NB4 (cell line): ENCODE data around the gene WDR55.
A peak's percentile ranks its signal among the peaks of the same experiment; 100 is the strongest.

Experiments
- DNase-seq: peaks from one replicate; pipeline ENCODE4 v3.0.0; 2010; ENCODE audit warnings: low read depth
- H3K4me3 ChIP-seq: one replicate; pipeline ENCODE4 v1.5.1; 2011; ENCODE audit warnings: mild to moderate bottlenecking, low read depth, low read length, moderate library complexity
- MYC ChIP-seq: IDR thresholded peaks from 2 replicates; pipeline ENCODE4 v1.6.1; 2011; ENCODE audit warnings: low read depth, low read length
- POLR2A ChIP-seq: IDR thresholded peaks from 2 replicates; pipeline ENCODE4 v1.6.1; 2011; ENCODE audit warnings: mild to moderate bottlenecking; ENCODE audit not compliant: insufficient read length; ENCODE audit errors: extremely low read depth
- TF ChIP-seq, protein P1 (sequence below): IDR thresholded peaks from one replicate; pipeline ENCODE4 v1.5.1; 2012; ENCODE audit warnings: low read depth, low read length
- TF ChIP-seq, protein P2 (sequence below): IDR thresholded peaks from 2 replicates; pipeline ENCODE4 v1.6.1; 2011; ENCODE audit warnings: low read depth, low read length

WDR55 gene

DNA sequence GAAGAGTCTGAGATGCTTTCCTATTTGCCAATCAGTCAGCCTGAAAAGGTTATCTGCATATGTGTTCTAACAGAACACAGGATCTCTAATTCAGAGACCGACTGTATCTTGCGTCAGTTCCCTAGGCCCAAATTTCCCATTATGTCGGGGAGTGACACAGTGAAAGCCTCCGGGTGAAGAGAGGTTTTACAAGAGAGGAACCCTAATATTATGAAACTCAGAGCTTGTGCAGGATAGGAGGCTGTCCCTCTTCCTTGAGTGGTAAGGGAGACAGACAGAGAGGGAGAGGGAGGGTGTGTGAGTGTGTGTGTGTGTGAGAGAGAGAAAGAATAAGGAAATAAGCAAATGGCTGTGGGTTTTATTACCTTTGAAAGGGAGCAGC lies 33.7 kb upstream of the WDR55 start:
- peak; percentile 64 for DNase-seq
- TF ChIP-seq, protein P1, sequence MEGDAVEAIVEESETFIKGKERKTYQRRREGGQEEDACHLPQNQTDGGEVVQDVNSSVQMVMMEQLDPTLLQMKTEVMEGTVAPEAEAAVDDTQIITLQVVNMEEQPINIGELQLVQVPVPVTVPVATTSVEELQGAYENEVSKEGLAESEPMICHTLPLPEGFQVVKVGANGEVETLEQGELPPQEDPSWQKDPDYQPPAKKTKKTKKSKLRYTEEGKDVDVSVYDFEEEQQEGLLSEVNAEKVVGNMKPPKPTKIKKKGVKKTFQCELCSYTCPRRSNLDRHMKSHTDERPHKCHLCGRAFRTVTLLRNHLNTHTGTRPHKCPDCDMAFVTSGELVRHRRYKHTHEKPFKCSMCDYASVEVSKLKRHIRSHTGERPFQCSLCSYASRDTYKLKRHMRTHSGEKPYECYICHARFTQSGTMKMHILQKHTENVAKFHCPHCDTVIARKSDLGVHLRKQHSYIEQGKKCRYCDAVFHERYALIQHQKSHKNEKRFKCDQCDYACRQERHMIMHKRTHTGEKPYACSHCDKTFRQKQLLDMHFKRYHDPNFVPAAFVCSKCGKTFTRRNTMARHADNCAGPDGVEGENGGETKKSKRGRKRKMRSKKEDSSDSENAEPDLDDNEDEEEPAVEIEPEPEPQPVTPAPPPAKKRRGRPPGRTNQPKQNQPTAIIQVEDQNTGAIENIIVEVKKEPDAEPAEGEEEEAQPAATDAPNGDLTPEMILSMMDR, result no peak
- TF ChIP-seq POLR2A (no peak), MYC (no peak)
- TF ChIP-seq, protein P2, sequence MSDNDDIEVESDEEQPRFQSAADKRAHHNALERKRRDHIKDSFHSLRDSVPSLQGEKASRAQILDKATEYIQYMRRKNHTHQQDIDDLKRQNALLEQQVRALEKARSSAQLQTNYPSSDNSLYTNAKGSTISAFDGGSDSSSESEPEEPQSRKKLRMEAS, result no peak
- no peak overlapping the region for H3K4me3 ChIP-seq

DNA sequence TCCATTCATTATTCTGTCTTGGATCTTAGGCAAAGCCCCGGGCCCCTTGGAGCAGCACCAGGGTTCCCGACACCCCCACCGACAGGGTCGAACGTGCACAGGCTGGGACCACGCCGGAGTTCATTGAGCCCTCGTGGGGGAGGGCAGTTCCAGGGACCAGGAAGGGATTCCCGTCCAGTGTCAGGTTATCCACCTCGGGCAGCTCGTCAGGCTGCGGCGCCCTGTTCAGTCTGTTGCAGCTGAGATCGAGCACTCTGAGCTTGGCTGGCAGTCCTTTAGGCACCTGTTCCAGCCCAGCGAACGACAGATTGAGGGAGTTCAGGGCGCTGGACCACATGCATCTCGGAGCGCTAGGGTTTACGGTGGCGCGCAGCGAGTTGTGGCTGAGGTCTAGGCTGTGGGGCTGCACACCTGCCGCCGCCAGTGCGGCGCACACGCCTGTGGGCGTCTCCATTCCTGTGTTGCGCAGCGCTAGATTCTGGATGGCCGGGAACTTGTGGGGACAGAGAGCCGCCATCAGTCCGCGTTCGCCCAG lies 32.8 kb upstream of the WDR55 start:
- TF ChIP-seq MYC, result no peak
- TF ChIP-seq, protein P2, result no peak
- no peak for TF ChIP-seq POLR2A
- no peak overlapping the region for H3K4me3 ChIP-seq
- DNase-seq, result no peak

DNA sequence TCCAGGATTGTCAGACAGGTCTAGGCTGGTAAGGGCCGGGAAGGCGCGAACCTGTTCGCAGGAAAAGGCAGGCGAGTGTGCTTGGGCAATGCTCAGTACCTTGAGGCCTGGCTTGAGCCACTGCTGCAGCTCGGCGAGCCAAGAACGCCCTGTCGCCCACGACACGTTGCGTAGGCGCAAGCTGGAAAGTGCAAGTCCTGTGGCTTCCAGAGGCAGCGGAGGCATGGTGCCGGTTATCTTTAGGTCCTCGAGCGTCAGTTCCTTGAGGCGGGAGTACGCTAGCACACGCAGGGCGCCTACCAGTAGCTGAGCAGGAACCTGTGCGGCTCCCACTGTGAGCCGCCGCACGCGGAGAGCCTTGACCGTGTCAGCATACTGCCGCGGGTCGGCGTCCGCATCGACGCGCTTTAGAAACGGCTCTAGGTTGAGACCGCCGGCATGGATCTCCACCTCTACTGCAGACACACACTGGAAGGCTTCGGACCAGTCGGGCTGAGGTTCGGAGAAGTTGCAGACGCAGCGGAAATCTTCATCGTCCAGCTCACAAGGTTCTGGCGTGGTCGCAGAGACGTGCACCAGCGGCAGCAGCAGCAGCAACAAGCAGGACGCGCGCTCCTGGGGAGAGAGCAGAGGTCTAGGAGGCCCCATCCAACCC lies 32.2 kb upstream of the WDR55 start:
- DNase-seq, result no peak
- no peak for TF ChIP-seq MYC
- TF ChIP-seq, protein P1, result no peak
- TF ChIP-seq, protein P2, result no peak
- TF ChIP-seq POLR2A, result no peak
- H3K4me3 ChIP-seq, result no peak overlapping the region

GRCh38 chr5:140633021-140633471 lies 31.7 kb upstream of the WDR55 start, which contains the start of gene CD14:
TSS of gene CD14 (minus strand) at chr5:140633175. CDS start at chr5:140633071, 104 bp downstream.
- DNase-seq, result no peak
- TF ChIP-seq, protein P2, result no peak
- TF ChIP-seq MYC, result no peak
- TF ChIP-seq, protein P1, result no peak
- H3K4me3 ChIP-seq, result no peak within 1 kb of the TSS

DNA sequence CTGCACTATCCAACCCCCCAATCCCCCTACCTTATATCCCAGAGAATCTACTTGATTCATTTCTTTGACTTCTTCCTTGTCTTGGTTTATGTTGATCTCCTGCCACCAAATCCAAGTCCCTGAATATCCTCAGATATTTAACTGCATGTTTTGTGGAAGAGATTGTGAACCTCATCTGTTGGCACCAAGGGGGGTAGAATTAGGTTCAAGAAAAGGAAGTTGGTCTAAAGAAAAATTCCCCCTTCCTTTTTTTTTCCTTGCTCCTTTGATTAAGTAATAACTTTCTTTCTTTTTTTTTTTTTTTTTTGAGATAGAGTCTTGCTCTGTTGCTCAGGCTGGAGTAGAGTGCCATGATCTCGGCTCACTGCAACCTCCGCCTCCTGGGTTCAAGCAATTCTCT lies 31.2 kb upstream of the WDR55 start:
- no peak for DNase-seq
- H3K4me3 ChIP-seq, result no peak overlapping the region
- TF ChIP-seq, protein P2, result no peak
- no peak for TF ChIP-seq MYC
- TF ChIP-seq POLR2A, result no peak
- TF ChIP-seq, protein P1, result no peak

DNA sequence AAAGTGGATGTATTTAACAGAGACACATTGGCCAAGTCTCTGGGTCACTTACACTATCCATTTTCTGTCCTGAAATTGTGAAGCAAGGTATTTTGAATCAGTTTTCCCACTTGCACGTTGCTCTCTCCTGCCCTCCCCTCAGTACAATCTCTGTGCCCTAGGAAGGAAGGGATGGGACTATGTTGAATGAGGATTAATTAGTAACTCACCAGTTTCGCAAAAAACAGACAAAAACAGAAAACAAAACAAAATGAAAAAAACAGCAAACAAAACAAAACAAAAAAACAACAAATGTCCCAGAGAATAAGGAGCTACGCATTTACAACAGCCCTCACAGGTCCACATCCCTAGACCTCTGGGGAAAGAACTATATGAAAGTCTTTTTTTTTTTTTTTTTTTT lies 30.6 kb upstream of the WDR55 start:
- no peak for DNase-seq
- TF ChIP-seq, protein P2, result no peak
- TF ChIP-seq POLR2A (no peak), MYC (no peak)
- TF ChIP-seq, protein P1, result no peak
- no peak overlapping the region for H3K4me3 ChIP-seq
